Erythroblast (primary cell): ENCODE data around the gene TMC1.
"Not testable (repeated sequence)": the region's sequence is repeated elsewhere in the genome, so short reads cannot be mapped to it uniquely, and the experiment has no call there.

ENCODE experiments used
- DNase-seq, 2 experiments: peaks; one replicate each; lab custom pipeline; 2025; lab: John Stamatoyannopoulos, UW
- GATA1 ChIP-seq: IDR thresholded peaks from 2 replicates; pipeline ENCODE4 v1.6.1; 2011; ENCODE audit warnings: low read depth, mild to moderate bottlenecking, control low read depth, low read length, moderate library complexity
- POLR2A ChIP-seq: IDR thresholded peaks from 2 replicates; pipeline ENCODE4 v1.6.1; 2011; ENCODE audit warnings: mild to moderate bottlenecking, low read length

Gene TMC1

GRCh38 chr9:72855321-72855720 is 333.9 kb downstream of the TMC1 start:
- no peak for DNase-seq
- no peak for TF ChIP-seq POLR2A
- no peak for TF ChIP-seq GATA1

GRCh38 chr9:72855890-72856523 is 334.6 kb downstream of the TMC1 start:
- no peak for DNase-seq
- no peak for TF ChIP-seq GATA1
- TF ChIP-seq POLR2A: no peak

- peak; percentile 75 to 82 for DNase-seq
- TF ChIP-seq POLR2A (no peak), GATA1 (no peak)
Measured at GRCh38 chr9:72856972-72857623, 335.7 kb downstream of the TMC1 start.

GRCh38 chr9:72857624-72857996 is 336.2 kb downstream of the TMC1 start:
- TF ChIP-seq POLR2A (no peak), GATA1 (no peak)
- DNase-seq: no peak

- peak; percentile 82 to 83 for DNase-seq
- no peak for TF ChIP-seq GATA1
- no peak for TF ChIP-seq POLR2A
Measured at GRCh38 chr9:72858089-72858912, 336.9 kb downstream of the TMC1 start.

GRCh38 chr9:72862788-72863187 is 341.4 kb downstream of the TMC1 start:
- DNase-seq: not testable (repeated sequence)

GRCh38 chr9:72863456-72864094 is 342.2 kb downstream of the TMC1 start:
- peak; percentile 7 to 37 for DNase-seq
- no peak for TF ChIP-seq POLR2A

GRCh38 chr9:72864327-72864726 is 342.9 kb downstream of the TMC1 start:
- no peak for TF ChIP-seq GATA1
- no peak for TF ChIP-seq POLR2A
- DNase-seq: no peak

GRCh38 chr9:72871685-72872084 is 350.3 kb downstream of the TMC1 start:
- TF ChIP-seq GATA1: no peak
- TF ChIP-seq POLR2A: no peak
- peak; percentile 8 to 37 for DNase-seq

- TF ChIP-seq GATA1: no peak
- no peak for TF ChIP-seq POLR2A
- no peak for DNase-seq
Measured at GRCh38 chr9:72872718-72873117, 351.3 kb downstream of the TMC1 start.

- no peak for TF ChIP-seq POLR2A
- TF ChIP-seq GATA1: no peak
- DNase-seq: no peak
Measured at GRCh38 chr9:72873456-72873855, 352.0 kb downstream of the TMC1 start.

- TF ChIP-seq GATA1 (no peak), POLR2A (no peak)
- no peak for DNase-seq
Measured at GRCh38 chr9:72874344-72874743, 352.9 kb downstream of the TMC1 start.

- DNase-seq: no peak
- TF ChIP-seq POLR2A (no peak), GATA1 (no peak)
Measured at GRCh38 chr9:72875221-72875620, 353.8 kb downstream of the TMC1 start.

- TF ChIP-seq POLR2A (no peak), GATA1 (no peak)
- no peak for DNase-seq
Measured at GRCh38 chr9:72880821-72881220, 359.4 kb downstream of the TMC1 start.
